Gastrocnemius medialis (tissue), 4 donors: ENCODE measurements around the gene ZNF561. TPM values are rescaled to one million over a fixed set of nuclear protein-coding genes. Genes with fewer than 3 reads are reported as not detected.
"Not testable (repeated sequence)": the region's sequence is repeated elsewhere in the genome, so short reads cannot be mapped to it uniquely, and the experiment has no call there.

ENCODE experiments used
- ATAC-seq, 2 donors: fragments of 150-250 bp; one replicate each; pipeline ENCODE4 v1.9.1; 2016
- DNase-seq, 2 donors: peaks; one replicate each; pipeline ENCODE4 v3.0.0-alpha.2; 2019
- H3K27ac ChIP-seq, 4 donors: fragments of 200-600 bp; sonication (generic); 1 replicate in 1 of 4; 2 replicates in 3 of 4; pipeline ENCODE4 v1.5.1; 2016 to 2018; ENCODE audit warnings: mild to moderate bottlenecking in 2 of 4, moderate library complexity in 1 of 4
- H3K27me3 ChIP-seq, 3 donors: fragments of 200-600 bp; sonication (generic) in 2 of 3; 1 replicate in 1 of 3; 2 replicates in 2 of 3; pipeline versions ENCODE4 v1.5.1 to v1.6.0; 2016 to 2019; ENCODE audit warnings: mild to moderate bottlenecking in 1 of 3, moderate library complexity in 1 of 3
- H3K36me3 ChIP-seq, 2 donors: fragments of 200-600 bp; sonication (generic) in 1 of 2; one replicate each; pipeline ENCODE4 v1.5.1; 2017 to 2018
- H3K4me1 ChIP-seq, 2 donors: fragments of 200-600 bp; sonication (generic) in 1 of 2; one replicate each; pipeline ENCODE4 v1.5.1; 2016 to 2017; ENCODE audit warnings: mild to moderate bottlenecking in 2 of 2
- H3K4me3 ChIP-seq, 4 donors: fragments of 200-600 bp; sonication (generic) in 3 of 4; 1 replicate in 1 of 4; 2 replicates in 3 of 4; pipeline ENCODE4 v1.5.1; 2016 to 2019; ENCODE audit warnings: mild to moderate bottlenecking in 2 of 4
- H3K9me3 ChIP-seq, 3 donors: fragments of 200-600 bp; sonication (generic) in 2 of 3; 1 replicate in 1 of 3; 2 replicates in 2 of 3; pipeline ENCODE4 v1.5.1; 2016 to 2019
- CTCF ChIP-seq, 5 experiments: fragments of 450-650 bp in 3 of 5; fragments of 200-600 bp in 2 of 5; sonication (generic) in 2 of 5; IDR thresholded peaks in 4 of 5; conservative IDR thresholded peaks in 1 of 5; 1 replicate in 4 of 5; 2 replicates in 1 of 5; pipeline ENCODE4 v1.5.1; 2016 to 2019; ENCODE audit warnings: antibody characterized with exemption in 5 of 5, mild to moderate bottlenecking in 3 of 5, moderate library complexity in 3 of 5
- POLR2A ChIP-seq, 2 donors: fragments of 450-650 bp; IDR thresholded peaks; one replicate each; pipeline ENCODE4 v1.6.1; 2017; ENCODE audit warnings: antibody characterized with exemption in 2 of 2, mild to moderate bottlenecking in 2 of 2, moderate library complexity in 2 of 2
- in situ Hi-C, 4 donors: fragments of 200-750 bp; cut with MboI; loops; one replicate each; pipeline versions ENCODE4 v1.15.0 to v1.8.0; 2017; ENCODE audit warnings: low sequenced_read_pairs in 4 of 4
- intact Hi-C: fragments of 100-400 bp; cut with DNase I; formaldehyde crosslinking; loops from one replicate; pipeline ENCODE4 v1.15.1; 2023; ENCODE audit warnings: low total_unique reads
- total RNA-seq, 4 donors: library from RNA; depleted of rRNA; stranded (reverse); fragments of >200 nt; gene quantifications; one replicate each; pipeline versions ENCODE4 v1.1.0 to v1.2.3, GENCODE V29; 2016

The ZNF561 gene
- total RNA-seq: 10 to 100 TPM in 3 of 4 donors, 1 to 10 TPM in 1; 8.7 to 17.5 (median 14.4) TPM

- in situ Hi-C loops: loop anchor here in 3 of 4 donors (5.0 to 25.0 kb wide), 4 partner anchors 141 to 173 kb away; partner anchors contain the start of gene ZNF846 (in 2 of the 3)
- Histone ChIP-seq H3K27me3 (no peaks in the 10 kb centered on the region), H3K4me3 (peak within 1 kb of the TSS; percentile 70 to 96 (median 86)), H3K9me3 (no peaks in the 10 kb centered on the region), H3K4me1 (peaks cover 14 to 22% of the 10 kb centered on the region in 2 donors), H3K27ac (peak within 1 kb of the TSS; percentile 82 to 92 (median 90)), H3K36me3 (peaks cover 5 to 32% of the 10 kb centered on the region in 2 donors)
- no peak for TF ChIP-seq POLR2A (IDR thresholded peaks at IDR 0.05)
- intact Hi-C loops: loop anchor here (1.0 to 10.0 kb wide), 8 partner anchors 37 to 789 kb away; partner anchors contain the start of genes MBD3L1, ZNF121, ZNF266 and ZNF317
- DNase-seq (peak; percentile 70), ATAC-seq (peak; percentile 96 to 98)
Measured at GRCh38 chr19:9621156-9622037, at the start of gene ZNF561. Gene ZNF561, minus strand, starts transcription at chr19:9621232. Its CDS starts 1,776 bp downstream, at chr19:9619456.

- Histone ChIP-seq H3K9me3 (peaks cover 0 to 7% (median 3%) of the 10 kb centered on the region in 3 donors), H3K27ac (no peak overlapping the region), H3K4me3 (no peak overlapping the region), H3K27me3 (no peaks in the 10 kb centered on the region), H3K36me3 (peaks cover 0 to 16% of the 10 kb centered on the region in 2 donors), H3K4me1 (no peaks in the 10 kb centered on the region)
- intact Hi-C loops: no loop called here
- no peak for TF ChIP-seq CTCF (IDR thresholded peaks at IDR 0.05 in 4 of 5, conservative IDR thresholded peaks at IDR 0.05 in 1 of 5)
- no peak for TF ChIP-seq POLR2A (IDR thresholded peaks at IDR 0.05)
- DNase-seq (no peak), ATAC-seq (no peak)
- in situ Hi-C loops: no loop called here
Measured at GRCh38 chr19:9668544-9668943, 47.5 kb upstream of the ZNF561 start.

- H3K36me3 ChIP-seq: peaks cover 0 to 16% of the 10 kb centered on the region in 2 donors
Measured at GRCh38 chr19:9667898-9668297, 46.9 kb upstream of the ZNF561 start.

GRCh38 chr19:9658769-9659168 lies 37.7 kb upstream of the ZNF561 start:
- TF ChIP-seq POLR2A (IDR thresholded peaks at IDR 0.05) (no peak), CTCF (IDR thresholded peaks at IDR 0.05 in 4 of 5, conservative IDR thresholded peaks at IDR 0.05 in 1 of 5) (no peak)
- H3K36me3 ChIP-seq: peaks cover 0 to 51% of the 10 kb centered on the region in 2 donors
- H3K4me3 ChIP-seq: no peak overlapping the region
- in situ Hi-C loops (no loop called here), intact Hi-C loops (no loop called here)
- H3K27ac ChIP-seq: no peak overlapping the region
- H3K4me1 ChIP-seq: no peaks in the 10 kb centered on the region
- no peak for ATAC-seq
- no peaks in the 10 kb centered on the region for H3K27me3 ChIP-seq
- DNase-seq: no peak
- peaks cover 0 to under 1% (median 0%) of the 10 kb centered on the region in 3 donors for H3K9me3 ChIP-seq

More at GRCh38 chr19:9667898-9668297, 46.9 kb upstream of the ZNF561 start:
- H3K9me3 ChIP-seq: peaks cover 0 to 7% (median 0%) of the 10 kb centered on the region in 3 donors
- no peak overlapping the region for H3K4me3 ChIP-seq
- intact Hi-C loops (no loop called here), in situ Hi-C loops (no loop called here)
- TF ChIP-seq CTCF (IDR thresholded peaks at IDR 0.05 in 4 of 5, conservative IDR thresholded peaks at IDR 0.05 in 1 of 5) (no peak), POLR2A (IDR thresholded peaks at IDR 0.05) (no peak)
- no peaks in the 10 kb centered on the region for H3K27me3 ChIP-seq
- H3K27ac ChIP-seq: no peak overlapping the region
- no peaks in the 10 kb centered on the region for H3K4me1 ChIP-seq
- no peak for ATAC-seq
- DNase-seq: no peak

GRCh38 chr19:9653066-9653555 lies 32.1 kb upstream of the ZNF561 start:
- H3K4me3 ChIP-seq, H3K27ac ChIP-seq, H3K4me1 ChIP-seq, H3K27me3 ChIP-seq, in situ Hi-C loops, intact Hi-C loops, ATAC-seq, DNase-seq: not testable (repeated sequence)
- peaks cover 4 to 76% of the 10 kb centered on the region in 2 donors for H3K36me3 ChIP-seq
- H3K9me3 ChIP-seq: peaks cover 0 to 11% (median 2%) of the 10 kb centered on the region in 3 donors

GRCh38 chr19:9651464-9651863 lies 30.4 kb upstream of the ZNF561 start:
- intact Hi-C loops, H3K4me3 ChIP-seq, in situ Hi-C loops, DNase-seq, ATAC-seq, H3K27ac ChIP-seq, H3K27me3 ChIP-seq, H3K4me1 ChIP-seq: not testable (repeated sequence)
- Histone ChIP-seq H3K9me3 (peaks cover 0 to 11% (median 2%) of the 10 kb centered on the region in 3 donors), H3K36me3 (peaks cover 4 to 75% of the 10 kb centered on the region in 2 donors)
